RWPE2 (cell line): ENCODE measurements around the gene ZNF174.

Experiments used
- ATAC-seq: fragments of 200-7000 bp; cut with Tn5 transposase; 3 replicates; pipeline ENCODE4 v1.9.1; 2021; ENCODE audit warnings: low read depth
- DNase-seq: peaks from one replicate; pipeline ENCODE4 v3.0.0-alpha.2; 2020; ENCODE audit warnings: low spot score
- H3K27ac ChIP-seq: fragments of 450-650 bp; 2 replicates; pipeline ENCODE4 v1.5.1; 2017; ENCODE audit warnings: mild to moderate bottlenecking; ENCODE audit not compliant: poor library complexity, severe bottlenecking
- H3K27me3 ChIP-seq: fragments of 250-450 bp; sonication (Bioruptor Pico); 2 replicates; pipeline ENCODE4 v1.5.1; 2021; ENCODE audit warnings: mild to moderate bottlenecking, moderate library complexity; ENCODE audit not compliant: insufficient read depth, poor library complexity, severe bottlenecking
- H3K36me3 ChIP-seq: fragments of 250-450 bp; sonication (Bioruptor Pico); 2 replicates; pipeline ENCODE4 v1.5.1; 2020; ENCODE audit warnings: low read depth, mild to moderate bottlenecking, moderate library complexity
- H3K4me1 ChIP-seq: fragments of 250-450 bp; sonication (Bioruptor Pico); 2 replicates; pipeline ENCODE4 v1.5.1; 2021; ENCODE audit warnings: mild to moderate bottlenecking, moderate library complexity; ENCODE audit not compliant: insufficient read depth, poor library complexity, severe bottlenecking
- H3K4me3 ChIP-seq: fragments of 250-450 bp; sonication (Bioruptor Pico); 2 replicates; pipeline ENCODE4 v1.5.1; 2021; ENCODE audit warnings: mild to moderate bottlenecking, moderate library complexity; ENCODE audit not compliant: severe bottlenecking
- H3K9me3 ChIP-seq: fragments of 250-450 bp; sonication (Bioruptor Pico); 2 replicates; pipeline ENCODE4 v1.5.1; 2021; ENCODE audit warnings: mild to moderate bottlenecking, moderate library complexity; ENCODE audit not compliant: severe bottlenecking
- TF ChIP-seq, protein P1 (sequence below): fragments of 450-650 bp; IDR thresholded peaks from one replicate; pipeline ENCODE4 v1.5.1; 2017; ENCODE audit warnings: mild to moderate bottlenecking, moderate library complexity; ENCODE audit not compliant: poor library complexity, severe bottlenecking

Gene ZNF174

DNA sequence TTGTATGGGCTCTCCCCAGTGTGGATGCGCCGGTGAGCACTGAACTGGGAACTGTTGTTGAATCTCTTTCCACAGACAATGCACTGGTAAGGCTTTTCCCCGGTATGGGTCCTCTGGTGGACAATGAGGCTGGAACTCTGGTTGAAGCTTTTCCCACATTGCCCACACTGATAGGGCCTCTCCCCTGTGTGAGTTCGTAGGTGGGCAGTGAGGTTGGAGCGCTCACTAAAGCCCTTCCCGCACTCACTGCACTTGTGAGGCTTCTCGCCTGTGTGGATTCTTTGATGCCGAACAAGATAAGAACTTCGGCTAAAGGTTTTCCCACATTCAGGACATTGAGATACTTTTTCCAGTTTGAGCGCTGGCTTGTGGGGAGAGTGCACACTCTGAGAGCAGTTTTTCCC, 18.0 kb upstream of the ZNF174 start:
- Histone ChIP-seq H3K4me3 (no peak overlapping the region), H3K9me3 (peaks cover 35% of the 10 kb centered on the region), H3K27ac (no peak overlapping the region), H3K27me3 (no peaks in the 10 kb centered on the region), H3K36me3 (peaks cover 49% of the 10 kb centered on the region), H3K4me1 (no peaks in the 10 kb centered on the region)
- TF ChIP-seq, protein P1, sequence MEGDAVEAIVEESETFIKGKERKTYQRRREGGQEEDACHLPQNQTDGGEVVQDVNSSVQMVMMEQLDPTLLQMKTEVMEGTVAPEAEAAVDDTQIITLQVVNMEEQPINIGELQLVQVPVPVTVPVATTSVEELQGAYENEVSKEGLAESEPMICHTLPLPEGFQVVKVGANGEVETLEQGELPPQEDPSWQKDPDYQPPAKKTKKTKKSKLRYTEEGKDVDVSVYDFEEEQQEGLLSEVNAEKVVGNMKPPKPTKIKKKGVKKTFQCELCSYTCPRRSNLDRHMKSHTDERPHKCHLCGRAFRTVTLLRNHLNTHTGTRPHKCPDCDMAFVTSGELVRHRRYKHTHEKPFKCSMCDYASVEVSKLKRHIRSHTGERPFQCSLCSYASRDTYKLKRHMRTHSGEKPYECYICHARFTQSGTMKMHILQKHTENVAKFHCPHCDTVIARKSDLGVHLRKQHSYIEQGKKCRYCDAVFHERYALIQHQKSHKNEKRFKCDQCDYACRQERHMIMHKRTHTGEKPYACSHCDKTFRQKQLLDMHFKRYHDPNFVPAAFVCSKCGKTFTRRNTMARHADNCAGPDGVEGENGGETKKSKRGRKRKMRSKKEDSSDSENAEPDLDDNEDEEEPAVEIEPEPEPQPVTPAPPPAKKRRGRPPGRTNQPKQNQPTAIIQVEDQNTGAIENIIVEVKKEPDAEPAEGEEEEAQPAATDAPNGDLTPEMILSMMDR: no peak
- DNase-seq (no peak), ATAC-seq (no peak)

DNA sequence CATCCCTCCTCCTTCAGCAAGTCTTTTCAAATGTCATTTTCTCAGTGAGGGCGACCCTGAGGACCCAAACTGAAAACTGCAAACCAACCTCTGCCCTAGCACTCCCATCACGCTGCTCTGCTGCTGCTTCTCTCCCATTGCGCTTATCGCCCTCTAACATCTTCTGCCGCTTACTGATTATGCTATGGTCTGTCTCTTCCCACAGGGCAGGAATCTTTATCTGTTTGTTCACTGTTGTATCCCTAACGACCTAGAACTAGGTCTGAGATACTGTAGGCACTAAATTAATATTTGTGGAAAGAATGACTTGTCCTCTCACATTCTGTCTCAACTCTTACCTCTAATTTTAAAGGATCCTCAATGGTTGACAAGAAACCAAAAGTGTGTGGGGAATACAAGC, 12.7 kb upstream of the ZNF174 start:
- Histone ChIP-seq H3K9me3 (peaks cover 19% of the 10 kb centered on the region), H3K4me1 (no peaks in the 10 kb centered on the region), H3K36me3 (peaks cover 75% of the 10 kb centered on the region), H3K4me3 (no peak overlapping the region), H3K27ac (no peak overlapping the region), H3K27me3 (no peaks in the 10 kb centered on the region)
- DNase-seq: no peak
- no peak for ATAC-seq
- TF ChIP-seq, protein P1: no peak

DNA sequence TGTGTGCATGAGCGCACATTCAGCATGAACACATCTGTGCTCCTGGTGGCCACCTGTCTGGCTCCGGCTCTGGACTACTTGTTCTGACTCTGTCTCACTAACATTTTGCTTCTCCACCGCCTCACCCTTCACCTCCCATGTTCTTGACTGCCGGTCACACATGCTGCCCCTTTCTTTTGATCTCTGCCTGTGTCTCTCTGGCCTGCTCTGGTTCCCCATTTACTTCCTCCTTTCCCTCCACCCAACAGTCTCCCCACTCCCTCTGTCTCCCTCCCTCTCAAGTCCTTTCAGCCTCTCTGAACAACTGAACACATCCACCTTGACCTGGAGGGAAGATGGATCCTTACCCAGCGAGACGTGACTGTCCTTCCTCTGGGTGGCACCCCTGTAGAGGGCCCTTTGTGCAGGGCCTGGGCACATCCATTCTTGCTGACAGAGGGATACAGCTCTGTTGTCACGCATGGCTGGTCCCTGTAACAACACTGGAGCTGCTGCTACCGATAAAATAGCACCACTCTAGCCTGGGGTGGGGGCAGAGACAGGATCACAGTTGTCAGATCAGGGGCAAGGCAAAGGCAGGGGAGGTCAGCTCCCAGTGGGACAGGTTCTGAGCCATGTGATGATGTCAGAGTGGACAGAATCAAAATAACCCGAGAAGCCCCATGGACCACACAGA, 11.2 kb upstream of the ZNF174 start:
- H3K36me3 ChIP-seq: peaks cover 73% of the 10 kb centered on the region
- DNase-seq (no peak), ATAC-seq (no peak)
- H3K4me3 ChIP-seq: no peak overlapping the region
- no peaks in the 10 kb centered on the region for H3K4me1 ChIP-seq
- no peaks in the 10 kb centered on the region for H3K27me3 ChIP-seq
- TF ChIP-seq, protein P1: no peak
- H3K9me3 ChIP-seq: peaks cover 8% of the 10 kb centered on the region
- H3K27ac ChIP-seq: no peak overlapping the region

DNA sequence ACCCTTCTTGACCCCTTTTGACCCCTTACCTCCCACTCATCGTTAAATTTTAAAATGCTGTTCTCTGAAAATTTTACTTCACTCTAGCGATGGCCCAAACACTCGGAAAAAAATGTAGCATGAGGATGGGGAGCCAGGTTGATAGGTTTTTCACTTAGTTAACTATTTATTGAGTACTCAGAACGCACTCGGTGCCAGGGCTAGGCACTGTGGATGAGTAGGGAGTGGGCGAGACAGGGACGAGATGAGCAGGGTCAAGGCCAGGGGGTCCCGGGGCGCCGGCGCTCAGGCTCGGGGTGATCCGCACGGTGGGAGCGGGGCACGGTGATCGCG, 603 bp upstream of the ZNF174 start:
- ATAC-seq (no peak), DNase-seq (no peak)
- Histone ChIP-seq H3K27me3 (no peaks in the 10 kb centered on the region), H3K36me3 (peaks cover 45% of the 10 kb centered on the region), H3K27ac (peak overlapping the region; percentile 61), H3K9me3 (no peaks in the 10 kb centered on the region), H3K4me1 (no peaks in the 10 kb centered on the region), H3K4me3 (peak overlapping the region; percentile 84)
- TF ChIP-seq, protein P1: no peak

DNA sequence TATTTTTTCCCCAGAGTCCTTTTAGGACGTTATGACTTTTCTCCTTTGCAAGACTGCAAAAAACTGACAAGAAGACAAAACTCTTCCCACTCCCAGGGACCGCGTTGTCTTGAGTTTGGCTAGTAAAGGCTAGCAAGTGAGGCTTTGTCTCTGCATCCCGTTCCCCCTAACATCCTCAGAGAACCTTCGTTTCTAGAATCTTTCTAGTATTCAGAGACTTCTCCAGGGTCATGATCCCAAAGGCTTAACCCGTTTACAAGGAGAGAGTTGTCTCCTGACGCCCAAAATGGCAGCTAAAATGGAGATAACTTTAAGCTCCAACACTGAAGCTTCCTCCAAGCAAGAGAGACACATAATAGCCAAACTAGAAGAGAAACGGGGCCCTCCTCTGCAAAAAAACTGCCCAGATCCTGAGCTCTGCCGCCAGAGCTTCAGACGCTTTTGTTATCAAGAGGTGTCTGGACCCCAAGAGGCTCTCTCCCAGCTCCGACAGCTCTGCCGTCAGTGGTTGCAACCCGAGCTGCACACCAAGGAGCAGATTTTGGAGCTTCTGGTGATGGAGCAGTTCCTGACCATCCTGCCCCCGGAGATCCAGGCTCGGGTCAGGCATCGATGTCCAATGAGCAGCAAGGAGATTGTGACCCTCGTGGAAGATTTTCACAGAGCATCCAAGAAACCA, 843 bp downstream of the ZNF174 start:
- peaks cover 44% of the 10 kb centered on the region for H3K36me3 ChIP-seq
- no peaks in the 10 kb centered on the region for H3K9me3 ChIP-seq
- H3K27me3 ChIP-seq: no peaks in the 10 kb centered on the region
- TF ChIP-seq, protein P1: no peak
- H3K27ac ChIP-seq: peak overlapping the region; percentile 61
- DNase-seq: no peak
- H3K4me1 ChIP-seq: no peaks in the 10 kb centered on the region
- no peak for ATAC-seq
- peak overlapping the region; percentile 84 for H3K4me3 ChIP-seq
